Tibial artery (tissue), 4 donors: ENCODE data around the gene XPOT.

Source experiments
- DNase-seq, 2 donors: peaks; one replicate each; pipeline ENCODE4 v3.0.0-alpha.2; 2019
- H3K27ac ChIP-seq, 2 donors: fragments of 200-600 bp; sonication (generic) in 1 of 2; 1 replicate in 1 of 2; 2 replicates in 1 of 2; pipeline ENCODE4 v1.5.1; 2018 to 2019; ENCODE audit warnings: mild to moderate bottlenecking in 1 of 2
- H3K27me3 ChIP-seq, 2 donors: fragments of 200-600 bp; sonication (generic) in 1 of 2; one replicate each; pipeline versions ENCODE4 v1.5.1 to v1.6.0; 2016 to 2019
- H3K36me3 ChIP-seq, 3 donors: fragments of 200-600 bp; sonication (generic) in 2 of 3; one replicate each; pipeline ENCODE4 v1.5.1; 2016 to 2019; ENCODE audit warnings: mild to moderate bottlenecking in 2 of 3
- H3K4me1 ChIP-seq, 4 donors: fragments of 200-600 bp; sonication (generic) in 2 of 4; 1 replicate in 3 of 4; 2 replicates in 1 of 4; pipeline ENCODE4 v1.5.1; 2016 to 2019
- H3K4me3 ChIP-seq, 2 donors: fragments of 200-600 bp; sonication (generic) in 1 of 2; 1 replicate in 1 of 2; 2 replicates in 1 of 2; pipeline ENCODE4 v1.5.1; 2018 to 2019; ENCODE audit warnings: mild to moderate bottlenecking in 2 of 2
- H3K9me3 ChIP-seq, 3 donors: fragments of 200-600 bp; sonication (generic) in 1 of 3; one replicate each; pipeline ENCODE4 v1.5.1; 2016 to 2019
- CTCF ChIP-seq, 2 experiments: fragments of 200-600 bp in 1 of 2; fragments of 450-650 bp in 1 of 2; IDR thresholded peaks; one replicate each; pipeline ENCODE4 v1.5.1; 2017 to 2019; ENCODE audit warnings: antibody characterized with exemption in 2 of 2, mild to moderate bottlenecking in 1 of 2, moderate library complexity in 1 of 2
- intact Hi-C: fragments of 100-400 bp; cut with DNase I; formaldehyde crosslinking; loops from one replicate; pipeline ENCODE4 v1.15.0; 2023; ENCODE audit warnings: low total_unique reads

XPOT gene

GRCh38 chr12:64455506-64455905 is 51.3 kb downstream of the XPOT start:
- Histone ChIP-seq H3K4me1 (peaks cover 0 to 37% (median 24%) of the 10 kb centered on the region in 4 donors), H3K9me3 (no peaks in the 10 kb centered on the region), H3K27me3 (no peaks in the 10 kb centered on the region), H3K27ac (no peak overlapping the region), H3K4me3 (no peak overlapping the region), H3K36me3 (peaks cover 2 to 15% (median 12%) of the 10 kb centered on the region in 3 donors)
- DNase-seq, result no peak
- no peak for TF ChIP-seq CTCF (IDR thresholded peaks at IDR 0.05)
- intact Hi-C loops, result no loop called here

- no peak for DNase-seq
- intact Hi-C loops, result no loop called here
- peaks cover 0 to 33% (median 21%) of the 10 kb centered on the region in 4 donors for H3K4me1 ChIP-seq
- no peak overlapping the region for H3K4me3 ChIP-seq
- H3K9me3 ChIP-seq, result no peaks in the 10 kb centered on the region
- TF ChIP-seq CTCF (IDR thresholded peaks at IDR 0.05), result no peak
- no peaks in the 10 kb centered on the region for H3K27me3 ChIP-seq
- peaks cover 8 to 16% (median 16%) of the 10 kb centered on the region in 3 donors for H3K36me3 ChIP-seq
- H3K27ac ChIP-seq, result no peak overlapping the region
These were observed 51.9 kb downstream of the XPOT start for GRCh38 chr12:64456119-64456518.

- no peaks in the 10 kb centered on the region for H3K9me3 ChIP-seq
- H3K27me3 ChIP-seq, result no peaks in the 10 kb centered on the region
- H3K4me3 ChIP-seq, result no peak overlapping the region
- H3K4me1 ChIP-seq, result peaks cover 0 to 31% (median 18%) of the 10 kb centered on the region in 4 donors
- peaks cover 10 to 25% (median 21%) of the 10 kb centered on the region in 3 donors for H3K36me3 ChIP-seq
- intact Hi-C loops, result no loop called here
- DNase-seq, result no peak
- no peak for TF ChIP-seq CTCF (IDR thresholded peaks at IDR 0.05)
- no peak overlapping the region for H3K27ac ChIP-seq
These were observed 52.8 kb downstream of the XPOT start for GRCh38 chr12:64457032-64457431.

DNA sequence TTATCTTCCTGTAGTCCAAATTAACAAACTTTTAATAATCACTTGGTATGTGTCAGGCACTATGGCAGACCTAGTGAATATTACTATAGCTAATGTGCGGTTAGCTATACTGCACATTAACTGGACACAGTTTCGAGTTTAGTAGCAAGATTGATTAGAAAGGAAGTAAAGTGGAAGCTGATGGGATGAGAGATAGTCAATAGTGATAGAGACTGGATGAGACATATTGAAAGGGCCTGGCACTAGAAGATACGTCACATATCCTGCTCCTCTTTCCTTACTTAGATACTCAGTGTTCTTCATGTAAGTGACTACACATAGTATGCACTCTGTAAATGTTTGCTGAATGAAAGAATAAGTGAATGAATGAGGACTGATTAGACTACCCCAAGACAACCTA is 53.3 kb downstream of the XPOT start:
- H3K4me1 ChIP-seq, result peaks cover 0 to 31% (median 18%) of the 10 kb centered on the region in 4 donors
- no peak overlapping the region for H3K27ac ChIP-seq
- H3K27me3 ChIP-seq, result no peaks in the 10 kb centered on the region
- peaks cover 10 to 26% (median 22%) of the 10 kb centered on the region in 3 donors for H3K36me3 ChIP-seq
- intact Hi-C loops, result no loop called here
- H3K4me3 ChIP-seq, result no peak overlapping the region
- no peaks in the 10 kb centered on the region for H3K9me3 ChIP-seq
- no peak for DNase-seq
- no peak for TF ChIP-seq CTCF (IDR thresholded peaks at IDR 0.05)

DNA sequence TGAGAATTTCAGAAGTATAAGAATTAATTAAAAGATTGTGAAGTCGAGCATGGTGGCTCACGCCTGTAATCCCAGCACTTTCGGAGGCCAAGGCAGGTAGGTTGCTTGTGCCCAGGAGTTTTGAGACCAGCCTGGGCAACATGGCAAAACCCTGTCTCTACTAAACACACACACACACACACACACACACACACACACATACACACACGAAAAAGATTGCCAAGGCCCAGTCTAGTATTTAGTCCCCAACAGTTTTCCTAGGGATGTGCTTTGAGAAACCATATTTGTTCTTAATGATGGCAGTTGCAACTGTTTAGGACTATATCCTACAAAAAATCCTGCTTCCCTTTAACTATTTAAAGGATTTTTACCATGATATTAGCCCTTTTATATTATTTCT is 53.7 kb downstream of the XPOT start:
- no peak overlapping the region for H3K4me3 ChIP-seq
- peaks cover 0 to 30% (median 18%) of the 10 kb centered on the region in 4 donors for H3K4me1 ChIP-seq
- peaks cover 10 to 26% (median 22%) of the 10 kb centered on the region in 3 donors for H3K36me3 ChIP-seq
- TF ChIP-seq CTCF (IDR thresholded peaks at IDR 0.05), result no peak
- no peaks in the 10 kb centered on the region for H3K9me3 ChIP-seq
- H3K27me3 ChIP-seq, result no peaks in the 10 kb centered on the region
- no peak overlapping the region for H3K27ac ChIP-seq
- DNase-seq, result no peak
- intact Hi-C loops, result no loop called here

DNA sequence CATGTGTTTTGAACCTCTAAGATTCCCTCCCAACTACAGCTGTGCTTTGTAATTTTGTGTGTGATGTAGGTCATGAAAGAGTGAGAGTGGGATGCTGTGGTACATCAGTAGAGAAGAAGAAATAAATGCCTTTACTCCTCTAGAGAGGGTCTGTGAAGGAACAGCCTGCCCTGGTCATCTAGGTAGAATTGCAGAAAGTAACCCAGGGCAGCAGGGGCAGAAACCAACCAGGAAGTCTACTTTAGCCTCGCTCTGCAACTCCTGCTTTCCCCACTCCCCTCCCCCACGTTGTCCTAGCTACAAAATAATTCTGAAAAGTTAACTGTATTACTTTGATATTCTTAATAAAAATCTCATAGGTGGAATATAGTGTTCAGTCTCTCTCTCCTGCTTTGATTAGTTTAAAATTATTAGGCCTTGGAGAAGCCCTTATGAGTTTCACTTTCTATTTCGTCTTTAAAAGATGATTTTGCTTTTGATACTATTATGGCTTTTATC is 55.3 kb downstream of the XPOT start:
- Histone ChIP-seq H3K9me3 (no peaks in the 10 kb centered on the region), H3K4me1 (peaks cover 0 to 17% (median 10%) of the 10 kb centered on the region in 4 donors), H3K4me3 (peak overlapping the region; percentile 1 to 27), H3K27ac (peak overlapping the region in 1 of 2 donors; percentile 14), H3K36me3 (peaks cover 12 to 39% (median 28%) of the 10 kb centered on the region in 3 donors), H3K27me3 (no peaks in the 10 kb centered on the region)
- intact Hi-C loops, result no loop called here
- no peak for TF ChIP-seq CTCF (IDR thresholded peaks at IDR 0.05)
- no peak for DNase-seq
